ENCODE results near the gene RASGEF1B. TPM values are rescaled to one million over a fixed set of nuclear protein-coding genes. Genes with fewer than 3 reads are reported as not detected.

Gene RASGEF1B
- total and polyA plus RNA-seq, 2 donors: 3.8 to 15.2 TPM

- H3K4me1 ChIP-seq (ENCODE audit: insufficient read depth): no peaks in the 10 kb centered on the region
- WGBS: 37% methylated on average over 5 of the region's 5 CpGs
- no peaks in the 10 kb centered on the region for H3K36me3 ChIP-seq (ENCODE audit: insufficient read depth)
- no peak overlapping the region for H3K4me3 ChIP-seq (ENCODE audit: low read depth, low read length)
- peak; percentile 50 for DNase-seq (ENCODE audit: extremely low spot score)
- H3K27ac ChIP-seq (ENCODE audit: low read depth): no peak overlapping the region
Observed at GRCh38 chr4:81466841-81467671, 4.7 kb downstream of the RASGEF1B start.

- no peak for DNase-seq (ENCODE audit: extremely low spot score)
- H3K4me1 ChIP-seq (ENCODE audit: insufficient read depth): no peaks in the 10 kb centered on the region
- H3K4me3 ChIP-seq (ENCODE audit: low read depth, low read length): no peak overlapping the region
- WGBS: 84% methylated on average over 8 of the region's 8 CpGs
- no peaks in the 10 kb centered on the region for H3K36me3 ChIP-seq (ENCODE audit: insufficient read depth)
- H3K27ac ChIP-seq (ENCODE audit: low read depth): no peak overlapping the region
Observed at GRCh38 chr4:81465406-81466340, 6.0 kb downstream of the RASGEF1B start.

- DNase-seq (ENCODE audit: extremely low spot score): no peak
- Histone ChIP-seq H3K4me1 (ENCODE audit: insufficient read depth) (no peaks in the 10 kb centered on the region), H3K36me3 (ENCODE audit: insufficient read depth) (peaks cover 2% of the 10 kb centered on the region), H3K4me3 (ENCODE audit: low read depth, low read length) (no peak overlapping the region), H3K27ac (ENCODE audit: low read depth) (no peak overlapping the region)
- 81% methylated on average over 3 of the region's 3 CpGs for WGBS
Observed at GRCh38 chr4:81460834-81461233, 10.9 kb downstream of the RASGEF1B start.

GRCh38 chr4:81460191-81460701 lies 11.5 kb downstream of the RASGEF1B start:
- no peak for DNase-seq (ENCODE audit: extremely low spot score)
- H3K27ac ChIP-seq (ENCODE audit: low read depth): no peak overlapping the region
- no peak overlapping the region for H3K4me3 ChIP-seq (ENCODE audit: low read depth, low read length)
- 80% methylated on average over 5 of the region's 5 CpGs for WGBS
- no peaks in the 10 kb centered on the region for H3K4me1 ChIP-seq (ENCODE audit: insufficient read depth)
- peaks cover 2% of the 10 kb centered on the region for H3K36me3 ChIP-seq (ENCODE audit: insufficient read depth)

GRCh38 chr4:81459228-81459627 lies 12.5 kb downstream of the RASGEF1B start:
- no peak overlapping the region for H3K4me3 ChIP-seq (ENCODE audit: low read depth, low read length)
- no peak overlapping the region for H3K27ac ChIP-seq (ENCODE audit: low read depth)
- 92% methylated on average over 2 of the region's 2 CpGs for WGBS
- no peaks in the 10 kb centered on the region for H3K4me1 ChIP-seq (ENCODE audit: insufficient read depth)
- no peak for DNase-seq (ENCODE audit: extremely low spot score)
- peaks cover 2% of the 10 kb centered on the region for H3K36me3 ChIP-seq (ENCODE audit: insufficient read depth)

- H3K27ac ChIP-seq (ENCODE audit: low read depth): no peak overlapping the region
- WGBS: 93% methylated on average over 2 of the region's 2 CpGs
- peaks cover 2% of the 10 kb centered on the region for H3K36me3 ChIP-seq (ENCODE audit: insufficient read depth)
- no peak overlapping the region for H3K4me3 ChIP-seq (ENCODE audit: low read depth, low read length)
- no peak for DNase-seq (ENCODE audit: extremely low spot score)
- H3K4me1 ChIP-seq (ENCODE audit: insufficient read depth): no peaks in the 10 kb centered on the region
Observed at GRCh38 chr4:81457921-81458520, 13.7 kb downstream of the RASGEF1B start.

- no peaks in the 10 kb centered on the region for H3K4me1 ChIP-seq (ENCODE audit: insufficient read depth)
- no peak overlapping the region for H3K27ac ChIP-seq (ENCODE audit: low read depth)
- H3K4me3 ChIP-seq (ENCODE audit: low read depth, low read length): no peak overlapping the region
- H3K36me3 ChIP-seq (ENCODE audit: insufficient read depth): peaks cover 2% of the 10 kb centered on the region
- WGBS: 93% methylated on average over 3 of the region's 3 CpGs
- DNase-seq (ENCODE audit: extremely low spot score): no peak
Observed at GRCh38 chr4:81457345-81457744, 14.4 kb downstream of the RASGEF1B start.

GRCh38 chr4:81455897-81456296 lies 15.8 kb downstream of the RASGEF1B start:
- no peak overlapping the region for H3K27ac ChIP-seq (ENCODE audit: low read depth)
- peaks cover 2% of the 10 kb centered on the region for H3K36me3 ChIP-seq (ENCODE audit: insufficient read depth)
- DNase-seq (ENCODE audit: extremely low spot score): no peak
- H3K4me1 ChIP-seq (ENCODE audit: insufficient read depth): no peaks in the 10 kb centered on the region
- H3K4me3 ChIP-seq (ENCODE audit: low read depth, low read length): no peak overlapping the region
- WGBS: 89% methylated on average over 2 of the region's 2 CpGs

- 87% methylated on average over 2 of the region's 2 CpGs for whole genome bisulfite sequencing
Observed at GRCh38 chr4:81454948-81455347, 16.8 kb downstream of the RASGEF1B start.

GRCh38 chr4:81454499-81454898 lies 17.2 kb downstream of the RASGEF1B start:
- Histone ChIP-seq H3K4me3 (ENCODE audit: low read depth, low read length) (no peak overlapping the region), H3K27ac (ENCODE audit: low read depth) (no peak overlapping the region), H3K36me3 (ENCODE audit: insufficient read depth) (peaks cover 2% of the 10 kb centered on the region), H3K4me1 (ENCODE audit: insufficient read depth) (no peaks in the 10 kb centered on the region)
- WGBS: 76% methylated on average over 5 of the region's 5 CpGs
- DNase-seq (ENCODE audit: extremely low spot score): no peak

More at GRCh38 chr4:81454948-81455347, 16.8 kb downstream of the RASGEF1B start:
- DNase-seq (ENCODE audit: extremely low spot score): no peak
- Histone ChIP-seq H3K4me3 (ENCODE audit: low read depth, low read length) (no peak overlapping the region), H3K36me3 (ENCODE audit: insufficient read depth) (peaks cover 2% of the 10 kb centered on the region), H3K4me1 (ENCODE audit: insufficient read depth) (no peaks in the 10 kb centered on the region), H3K27ac (ENCODE audit: low read depth) (no peak overlapping the region)

- peaks cover 2% of the 10 kb centered on the region for H3K36me3 ChIP-seq (ENCODE audit: insufficient read depth)
Observed at GRCh38 chr4:81453024-81453423, 18.7 kb downstream of the RASGEF1B start.

GRCh38 chr4:81452452-81453006 lies 19.2 kb downstream of the RASGEF1B start:
- Histone ChIP-seq H3K4me3 (ENCODE audit: low read depth, low read length) (no peak overlapping the region), H3K27ac (ENCODE audit: low read depth) (no peak overlapping the region), H3K4me1 (ENCODE audit: insufficient read depth) (no peaks in the 10 kb centered on the region), H3K36me3 (ENCODE audit: insufficient read depth) (peaks cover 2% of the 10 kb centered on the region)
- no peak for DNase-seq (ENCODE audit: extremely low spot score)
- 98% methylated on average over 1 of the region's 1 CpG for WGBS

More at GRCh38 chr4:81453024-81453423, 18.7 kb downstream of the RASGEF1B start:
- H3K27ac ChIP-seq (ENCODE audit: low read depth): no peak overlapping the region
- 94% methylated on average over 4 of the region's 4 CpGs for WGBS
- H3K4me1 ChIP-seq (ENCODE audit: insufficient read depth): no peaks in the 10 kb centered on the region
- no peak for DNase-seq (ENCODE audit: extremely low spot score)
- no peak overlapping the region for H3K4me3 ChIP-seq (ENCODE audit: low read depth, low read length)

GRCh38 chr4:81449015-81449414 lies 22.7 kb downstream of the RASGEF1B start:
- Histone ChIP-seq H3K4me3 (ENCODE audit: low read depth, low read length) (no peak overlapping the region), H3K4me1 (ENCODE audit: insufficient read depth) (no peaks in the 10 kb centered on the region), H3K36me3 (ENCODE audit: insufficient read depth) (no peaks in the 10 kb centered on the region), H3K27ac (ENCODE audit: low read depth) (no peak overlapping the region)
- no peak for DNase-seq (ENCODE audit: extremely low spot score)
- WGBS: 91% methylated on average over 6 of the region's 6 CpGs

Measured in urinary bladder (tissue), 4 donors.